Pulmonary artery endothelial cell (primary cell): ENCODE measurements around the gene ING1. TPM values are rescaled to one million over a fixed set of nuclear protein-coding genes. Genes with fewer than 3 reads are reported as not detected.

Experiments
- DNase-seq: peaks from one replicate; pipeline ENCODE4 v3.0.0-alpha.2; 2011; ENCODE audit warnings: low read depth, low spot score
- total RNA-seq: library from RNA; depleted of rRNA; stranded (reverse); fragments of >200 nt; gene quantifications from 2 replicates; pipeline ENCODE4 v1.2.3, GENCODE V29; 2014

The ING1 gene
- total RNA-seq, 1 donor from 2014 or later, result 17.5 TPM

DNA sequence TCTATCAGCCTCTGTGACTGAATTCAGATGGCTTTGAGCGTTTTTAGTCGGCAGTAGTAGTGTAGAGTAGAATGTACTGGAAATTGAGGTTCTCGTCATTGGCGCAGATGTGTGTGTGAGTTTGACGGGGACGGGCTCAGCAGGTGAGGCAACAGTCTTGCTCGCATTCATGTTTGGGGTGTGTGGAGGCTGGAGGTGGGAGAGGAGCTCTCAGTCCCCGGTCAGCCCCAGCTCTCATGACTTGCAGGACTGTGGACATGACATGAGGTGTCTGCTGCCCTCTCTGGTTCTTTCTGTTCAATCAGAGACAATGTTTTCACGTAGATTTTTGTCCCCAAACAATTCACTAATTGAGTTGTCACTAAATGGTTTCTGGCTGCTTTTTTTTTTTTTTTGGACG is 57.2 kb downstream of the ING1 start:
- no peak for DNase-seq

DNA sequence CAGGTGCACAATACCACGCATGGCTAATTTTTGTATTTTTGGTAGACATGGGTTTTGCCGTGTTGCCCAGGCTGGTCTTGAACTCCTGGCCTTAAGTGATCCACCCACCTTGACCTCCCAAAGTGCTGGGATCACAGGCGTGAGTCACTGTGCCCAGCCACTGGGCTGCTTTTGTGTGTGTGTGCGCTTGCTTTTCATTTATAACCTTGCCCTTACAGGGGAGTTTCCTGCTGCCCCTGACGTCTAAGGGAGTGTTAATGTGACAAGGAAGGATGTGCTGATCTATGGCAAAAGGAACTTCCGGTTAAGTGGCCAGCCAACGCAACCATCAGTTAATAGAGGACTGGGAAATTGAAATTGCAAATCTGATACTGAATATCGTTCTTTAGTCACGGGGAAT is 57.7 kb downstream of the ING1 start:
- DNase-seq, result peak; percentile 30

- DNase-seq, result no peak
Measured at GRCh38 chr13:110772091-110772984, 58.8 kb downstream of the ING1 start.

Other genes starting within 250 kb of the ING1 start
- 1.7 and 1.8 TPM in 2 replicates for gene RAB20, start 152.0 kb upstream of the ING1 start, total RNA-seq
- gene NAXD, start 98.2 kb upstream of the ING1 start, total RNA-seq, result 15.6 and 17.9 TPM in 2 replicates
- gene CARS2, start 7.6 kb upstream of the ING1 start, total RNA-seq, result 47.4 and 58.4 TPM in 2 replicates
- gene ANKRD10, start 201.4 kb downstream of the ING1 start, total RNA-seq, result 54.9 and 61.5 TPM in 2 replicates